Neural cell (in vitro differentiated cells): Measurements from ENCODE around the gene EIF5. TPM values are rescaled to one million over a fixed set of nuclear protein-coding genes. Genes with fewer than 3 reads are reported as not detected.

ENCODE experiments used
- H2AFZ ChIP-seq: fragments of 200-600, 300-800 bp; sonication (generic), shearing (Covaris generic); 2 replicates; pipeline ENCODE4 v1.6.0; 2014; ENCODE audit warnings: low read depth, mild to moderate bottlenecking, antibody characterized with exemption, low read length, moderate library complexity
- H3F3A ChIP-seq: fragments of 200-600 bp; shearing (Covaris generic); 2 replicates; pipeline ENCODE4 v1.6.1; 2016; ENCODE audit warnings: mild to moderate bottlenecking, moderate library complexity, mixed read lengths, antibody characterized with exemption, low read length; ENCODE audit not compliant: insufficient read depth, poor library complexity, severe bottlenecking
- H3K27ac ChIP-seq: fragments of 200-600, 300-800 bp; sonication (generic), shearing (Covaris generic); 2 replicates; pipeline ENCODE4 v1.5.1; 2014; ENCODE audit warnings: mild to moderate bottlenecking, low read length, moderate library complexity
- H3K27me3 ChIP-seq: fragments of 300-800, 200-600 bp; sonication (generic), shearing (Covaris generic); 2 replicates; pipeline ENCODE4 v1.6.0; 2014; ENCODE audit warnings: mild to moderate bottlenecking, low read depth, low read length, moderate library complexity; ENCODE audit not compliant: insufficient read depth
- H3K36me3 ChIP-seq: fragments of 300-800, 200-600 bp; sonication (generic), shearing (Covaris generic); 2 replicates; pipeline ENCODE4 v1.5.1; 2014; ENCODE audit warnings: mild to moderate bottlenecking, antibody characterized with exemption, low read length, moderate library complexity; ENCODE audit not compliant: insufficient read depth
- H3K4me2 ChIP-seq: fragments of 300-800, 200-600 bp; sonication (generic), shearing (Covaris generic); 2 replicates; pipeline ENCODE4 v1.6.0; 2014; ENCODE audit warnings: mild to moderate bottlenecking, low read length
- H3K4me3 ChIP-seq: fragments of 300-800, 200-600 bp; sonication (generic), shearing (Covaris generic); 2 replicates; pipeline ENCODE4 v1.5.1; 2014; ENCODE audit warnings: mild to moderate bottlenecking, low read length, moderate library complexity
- H3K79me2 ChIP-seq: fragments of 200-600 bp; shearing (Covaris generic); replicated peaks from 2 replicates; pipeline ENCODE4 v1.6.0; 2014; ENCODE audit warnings: mild to moderate bottlenecking, low read length, moderate library complexity; ENCODE audit not compliant: insufficient read depth
- H3K9ac ChIP-seq: fragments of 300-800, 200-600 bp; sonication (generic), shearing (Covaris generic); 2 replicates; pipeline ENCODE4 v1.6.1; 2016; ENCODE audit warnings: mild to moderate bottlenecking, low read length, mixed read lengths
- H3K9me2 ChIP-seq: fragments of 200-600 bp; shearing (Covaris generic); 2 replicates; pipeline ENCODE4 v1.6.1; 2016; ENCODE audit warnings: mild to moderate bottlenecking, low read length, mixed read lengths; ENCODE audit not compliant: insufficient read depth
- H3K9me3 ChIP-seq: fragments of 200-600, 300-800 bp; sonication (generic), shearing (Covaris generic); 2 replicates; pipeline ENCODE4 v1.6.1; 2016; ENCODE audit warnings: mild to moderate bottlenecking, mixed run types, low read length, moderate library complexity, mixed read lengths
- H4K20me1 ChIP-seq: fragments of 200-600 bp; shearing (Covaris generic); 2 replicates; pipeline ENCODE4 v1.6.1; 2016; ENCODE audit warnings: mild to moderate bottlenecking, mixed run types; ENCODE audit not compliant: insufficient read depth
- EP300 ChIP-seq: fragments of 450-650 bp; conservative IDR thresholded peaks from 2 replicates; pipeline ENCODE4 v1.6.1; 2014; ENCODE audit warnings: antibody characterized with exemption, mild to moderate bottlenecking, moderate library complexity; ENCODE audit not compliant: poor library complexity, severe bottlenecking
- EZH2 ChIP-seq: fragments of 200-600, 300-800 bp; shearing (Covaris generic), sonication (generic); IDR thresholded peaks from 2 replicates; pipeline ENCODE4 v1.6.1; 2014; ENCODE audit warnings: antibody characterized with exemption, low read length, borderline replicate concordance, mild to moderate bottlenecking; ENCODE audit not compliant: insufficient read depth, poor library complexity, severe bottlenecking
- MXI1 ChIP-seq: fragments of 450-650 bp; conservative IDR thresholded peaks from 2 replicates; pipeline ENCODE4 v1.6.1; 2014; ENCODE audit warnings: antibody characterized with exemption, mild to moderate bottlenecking; ENCODE audit not compliant: poor library complexity, severe bottlenecking
- POLR2AphosphoS5 ChIP-seq: IDR thresholded peaks from 2 replicates; pipeline ENCODE4 v1.6.1; 2012
- RAD21 ChIP-seq: fragments of 450-650 bp; conservative IDR thresholded peaks from 2 replicates; pipeline ENCODE4 v1.6.1; 2014; ENCODE audit warnings: antibody characterized with exemption, mild to moderate bottlenecking, moderate library complexity
- SMC3 ChIP-seq: fragments of 450-650 bp; conservative IDR thresholded peaks from 2 replicates; pipeline ENCODE4 v1.6.1; 2014; ENCODE audit warnings: antibody characterized with exemption, mild to moderate bottlenecking, moderate library complexity; ENCODE audit not compliant: poor library complexity
- TAF1 ChIP-seq: IDR thresholded peaks from 2 replicates; pipeline ENCODE4 v1.6.1; 2012; ENCODE audit warnings: low read depth
- polyA plus RNA-seq: library from polyadenylated mRNA; depleted of rRNA; stranded (reverse); fragments of >200 nt; gene quantifications from 2 replicates; pipeline ENCODE4 v1.2.3, GENCODE V29; 2014
- TF ChIP-seq, protein P1 (sequence below): fragments of 450-650 bp; IDR thresholded peaks from 2 replicates; pipeline ENCODE4 v1.5.1; 2014; ENCODE audit warnings: antibody characterized with exemption, mild to moderate bottlenecking, moderate library complexity; ENCODE audit not compliant: poor library complexity, severe bottlenecking
- TF ChIP-seq, protein P2 (sequence below): IDR thresholded peaks from 2 replicates; pipeline ENCODE4 v1.6.1; 2012; ENCODE audit warnings: borderline replicate concordance

EIF5 gene
- polyA plus RNA-seq, 1 donor from 2014 or later: 188 TPM

DNA sequence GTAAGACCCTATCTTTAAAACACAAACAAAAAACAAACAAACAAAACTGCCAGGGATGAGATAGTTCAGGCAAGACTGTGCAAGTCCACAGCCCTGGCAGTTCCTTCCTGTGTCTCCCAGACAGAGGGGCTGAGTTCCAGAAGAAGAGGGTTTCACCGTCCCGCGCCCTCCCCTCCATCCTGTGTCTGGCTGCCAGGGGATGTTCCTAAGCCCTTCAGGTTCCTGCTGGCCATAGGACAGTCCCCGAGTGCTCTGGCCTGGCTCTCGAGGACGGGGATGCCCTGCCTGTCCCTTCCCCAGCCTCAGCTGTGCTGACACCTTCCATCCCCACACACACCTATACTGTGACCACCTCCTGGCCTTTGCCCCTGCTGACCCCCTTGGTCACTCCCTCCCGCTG is 40.6 kb upstream of the EIF5 start:
- TF ChIP-seq EZH2 (no peak), SMC3 (no peak), TAF1 (no peak), POLR2AphosphoS5 (no peak)
- TF ChIP-seq, protein P1, sequence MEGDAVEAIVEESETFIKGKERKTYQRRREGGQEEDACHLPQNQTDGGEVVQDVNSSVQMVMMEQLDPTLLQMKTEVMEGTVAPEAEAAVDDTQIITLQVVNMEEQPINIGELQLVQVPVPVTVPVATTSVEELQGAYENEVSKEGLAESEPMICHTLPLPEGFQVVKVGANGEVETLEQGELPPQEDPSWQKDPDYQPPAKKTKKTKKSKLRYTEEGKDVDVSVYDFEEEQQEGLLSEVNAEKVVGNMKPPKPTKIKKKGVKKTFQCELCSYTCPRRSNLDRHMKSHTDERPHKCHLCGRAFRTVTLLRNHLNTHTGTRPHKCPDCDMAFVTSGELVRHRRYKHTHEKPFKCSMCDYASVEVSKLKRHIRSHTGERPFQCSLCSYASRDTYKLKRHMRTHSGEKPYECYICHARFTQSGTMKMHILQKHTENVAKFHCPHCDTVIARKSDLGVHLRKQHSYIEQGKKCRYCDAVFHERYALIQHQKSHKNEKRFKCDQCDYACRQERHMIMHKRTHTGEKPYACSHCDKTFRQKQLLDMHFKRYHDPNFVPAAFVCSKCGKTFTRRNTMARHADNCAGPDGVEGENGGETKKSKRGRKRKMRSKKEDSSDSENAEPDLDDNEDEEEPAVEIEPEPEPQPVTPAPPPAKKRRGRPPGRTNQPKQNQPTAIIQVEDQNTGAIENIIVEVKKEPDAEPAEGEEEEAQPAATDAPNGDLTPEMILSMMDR: no peak
- Histone ChIP-seq H3K9ac (no peak overlapping the region), H3K4me2 (no peak overlapping the region), H4K20me1 (no peaks in the 10 kb centered on the region), H3F3A (no peaks in the 10 kb centered on the region), H3K27ac (no peak overlapping the region), H3K9me2 (no peaks in the 10 kb centered on the region), H3K36me3 (no peaks in the 10 kb centered on the region), H3K4me3 (no peak overlapping the region), H3K27me3 (no peaks in the 10 kb centered on the region), H3K79me2 (no peaks in the 10 kb centered on the region), H2AFZ (no peak overlapping the region), H3K9me3 (no peaks in the 10 kb centered on the region)

DNA sequence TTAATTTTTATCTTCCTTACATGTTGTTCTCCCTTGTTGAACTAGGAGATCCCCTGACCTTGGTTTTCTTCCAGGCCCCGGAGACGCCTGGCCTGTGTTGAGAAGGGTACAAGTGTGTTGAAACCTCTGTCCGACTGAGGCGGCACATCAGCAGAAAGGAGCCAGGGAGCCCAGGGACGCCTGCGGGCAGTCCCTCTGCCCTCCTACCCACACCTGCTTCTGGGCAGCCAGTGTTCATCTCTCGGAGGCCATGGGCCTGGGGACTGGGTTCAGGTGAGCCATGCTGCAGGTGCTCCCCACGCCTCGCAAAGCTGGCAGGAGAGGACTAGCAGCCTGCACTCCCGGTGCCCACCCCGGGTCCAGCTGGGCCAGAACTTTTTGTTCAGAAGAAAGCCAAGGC is 39.9 kb upstream of the EIF5 start:
- no peak overlapping the region for H3K27ac ChIP-seq
- no peaks in the 10 kb centered on the region for H3K36me3 ChIP-seq
- TF ChIP-seq EZH2: no peak
- no peak for TF ChIP-seq MXI1
- TF ChIP-seq TAF1: no peak
- TF ChIP-seq RAD21: no peak
- TF ChIP-seq, protein P1: no peak
- H2AFZ ChIP-seq: no peak overlapping the region
- H3K9me2 ChIP-seq: no peaks in the 10 kb centered on the region
- no peaks in the 10 kb centered on the region for H3K79me2 ChIP-seq
- no peaks in the 10 kb centered on the region for H3K9me3 ChIP-seq
- H3K9ac ChIP-seq: no peak overlapping the region
- no peak overlapping the region for H3K4me2 ChIP-seq
- no peaks in the 10 kb centered on the region for H4K20me1 ChIP-seq
- no peaks in the 10 kb centered on the region for H3F3A ChIP-seq
- H3K4me3 ChIP-seq: no peak overlapping the region
- no peaks in the 10 kb centered on the region for H3K27me3 ChIP-seq

DNA sequence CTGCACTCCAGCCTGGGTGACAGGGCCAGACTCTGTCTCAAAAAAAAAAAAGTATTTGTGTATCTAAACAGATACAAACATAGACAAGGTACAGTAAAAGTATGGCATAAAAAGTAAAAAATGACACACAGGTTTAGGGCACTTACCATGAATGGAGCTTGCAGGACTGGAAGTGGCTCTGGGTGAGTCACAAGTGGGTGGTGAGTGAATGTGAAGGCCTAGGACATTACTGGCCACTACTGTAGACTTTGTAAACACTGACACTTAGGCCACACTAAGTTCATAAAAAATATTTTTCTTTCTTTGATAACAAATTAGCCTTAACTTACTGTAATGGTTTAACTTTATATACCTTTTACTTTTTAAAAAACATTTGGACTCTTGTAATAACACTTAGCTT is 38.0 kb upstream of the EIF5 start:
- H3K9me3 ChIP-seq: no peaks in the 10 kb centered on the region
- H3K9me2 ChIP-seq: no peaks in the 10 kb centered on the region
- no peak overlapping the region for H3K4me3 ChIP-seq
- TF ChIP-seq, protein P2, sequence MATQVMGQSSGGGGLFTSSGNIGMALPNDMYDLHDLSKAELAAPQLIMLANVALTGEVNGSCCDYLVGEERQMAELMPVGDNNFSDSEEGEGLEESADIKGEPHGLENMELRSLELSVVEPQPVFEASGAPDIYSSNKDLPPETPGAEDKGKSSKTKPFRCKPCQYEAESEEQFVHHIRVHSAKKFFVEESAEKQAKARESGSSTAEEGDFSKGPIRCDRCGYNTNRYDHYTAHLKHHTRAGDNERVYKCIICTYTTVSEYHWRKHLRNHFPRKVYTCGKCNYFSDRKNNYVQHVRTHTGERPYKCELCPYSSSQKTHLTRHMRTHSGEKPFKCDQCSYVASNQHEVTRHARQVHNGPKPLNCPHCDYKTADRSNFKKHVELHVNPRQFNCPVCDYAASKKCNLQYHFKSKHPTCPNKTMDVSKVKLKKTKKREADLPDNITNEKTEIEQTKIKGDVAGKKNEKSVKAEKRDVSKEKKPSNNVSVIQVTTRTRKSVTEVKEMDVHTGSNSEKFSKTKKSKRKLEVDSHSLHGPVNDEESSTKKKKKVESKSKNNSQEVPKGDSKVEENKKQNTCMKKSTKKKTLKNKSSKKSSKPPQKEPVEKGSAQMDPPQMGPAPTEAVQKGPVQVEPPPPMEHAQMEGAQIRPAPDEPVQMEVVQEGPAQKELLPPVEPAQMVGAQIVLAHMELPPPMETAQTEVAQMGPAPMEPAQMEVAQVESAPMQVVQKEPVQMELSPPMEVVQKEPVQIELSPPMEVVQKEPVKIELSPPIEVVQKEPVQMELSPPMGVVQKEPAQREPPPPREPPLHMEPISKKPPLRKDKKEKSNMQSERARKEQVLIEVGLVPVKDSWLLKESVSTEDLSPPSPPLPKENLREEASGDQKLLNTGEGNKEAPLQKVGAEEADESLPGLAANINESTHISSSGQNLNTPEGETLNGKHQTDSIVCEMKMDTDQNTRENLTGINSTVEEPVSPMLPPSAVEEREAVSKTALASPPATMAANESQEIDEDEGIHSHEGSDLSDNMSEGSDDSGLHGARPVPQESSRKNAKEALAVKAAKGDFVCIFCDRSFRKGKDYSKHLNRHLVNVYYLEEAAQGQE: no peak
- no peak for TF ChIP-seq MXI1
- TF ChIP-seq, protein P1: no peak
- TF ChIP-seq TAF1: no peak
- TF ChIP-seq RAD21: no peak
- TF ChIP-seq EZH2: no peak
- no peak for TF ChIP-seq POLR2AphosphoS5
- TF ChIP-seq SMC3: no peak
- no peak for TF ChIP-seq EP300
- no peaks in the 10 kb centered on the region for H3F3A ChIP-seq
- no peaks in the 10 kb centered on the region for H3K79me2 ChIP-seq
- H3K4me2 ChIP-seq: no peak overlapping the region
- no peaks in the 10 kb centered on the region for H3K36me3 ChIP-seq
- no peaks in the 10 kb centered on the region for H4K20me1 ChIP-seq
- no peaks in the 10 kb centered on the region for H3K27me3 ChIP-seq
- H3K27ac ChIP-seq: no peak overlapping the region
- H3K9ac ChIP-seq: no peak overlapping the region
- no peak overlapping the region for H2AFZ ChIP-seq
